ENCODE measurements around the gene CNPY1. TPM values are rescaled to one million over a fixed set of nuclear protein-coding genes. Genes with fewer than 3 reads are reported as not detected.

The CNPY1 gene
- total RNA-seq, 1 donor from 2014 or later = not detected

DNA sequence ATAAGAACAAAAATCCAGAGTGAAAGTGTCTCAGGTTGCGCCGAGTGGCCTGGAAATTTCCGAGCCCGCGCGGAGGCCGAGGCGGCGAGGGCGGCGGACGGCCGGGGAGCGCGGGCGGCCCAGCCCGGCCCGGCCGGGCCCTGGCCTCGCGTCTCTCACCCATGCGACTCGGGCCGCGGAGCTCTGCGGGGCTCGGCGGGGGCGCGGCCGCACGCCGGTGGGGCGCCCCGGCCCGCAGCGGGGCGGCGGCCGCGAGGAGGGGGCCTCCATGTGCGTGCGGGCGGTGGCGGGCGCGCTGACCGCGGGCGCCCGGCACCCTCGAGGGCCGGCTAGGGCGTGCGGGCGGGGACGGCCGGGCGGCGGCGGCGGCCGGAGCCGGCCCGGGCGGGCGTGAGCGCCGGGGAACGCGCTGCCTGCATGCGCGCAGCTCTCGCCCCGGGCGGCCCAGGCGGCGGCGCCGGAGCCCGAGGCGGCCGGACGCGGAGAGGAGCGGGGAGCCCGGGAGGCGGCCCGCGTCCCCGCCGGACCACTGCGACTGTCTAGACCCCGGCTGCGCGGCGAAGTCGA, 88.7 kb downstream of the CNPY1 start:
- DNase-seq (ENCODE audit: extremely low read depth, low read depth, low spot score) = no peak

DNA sequence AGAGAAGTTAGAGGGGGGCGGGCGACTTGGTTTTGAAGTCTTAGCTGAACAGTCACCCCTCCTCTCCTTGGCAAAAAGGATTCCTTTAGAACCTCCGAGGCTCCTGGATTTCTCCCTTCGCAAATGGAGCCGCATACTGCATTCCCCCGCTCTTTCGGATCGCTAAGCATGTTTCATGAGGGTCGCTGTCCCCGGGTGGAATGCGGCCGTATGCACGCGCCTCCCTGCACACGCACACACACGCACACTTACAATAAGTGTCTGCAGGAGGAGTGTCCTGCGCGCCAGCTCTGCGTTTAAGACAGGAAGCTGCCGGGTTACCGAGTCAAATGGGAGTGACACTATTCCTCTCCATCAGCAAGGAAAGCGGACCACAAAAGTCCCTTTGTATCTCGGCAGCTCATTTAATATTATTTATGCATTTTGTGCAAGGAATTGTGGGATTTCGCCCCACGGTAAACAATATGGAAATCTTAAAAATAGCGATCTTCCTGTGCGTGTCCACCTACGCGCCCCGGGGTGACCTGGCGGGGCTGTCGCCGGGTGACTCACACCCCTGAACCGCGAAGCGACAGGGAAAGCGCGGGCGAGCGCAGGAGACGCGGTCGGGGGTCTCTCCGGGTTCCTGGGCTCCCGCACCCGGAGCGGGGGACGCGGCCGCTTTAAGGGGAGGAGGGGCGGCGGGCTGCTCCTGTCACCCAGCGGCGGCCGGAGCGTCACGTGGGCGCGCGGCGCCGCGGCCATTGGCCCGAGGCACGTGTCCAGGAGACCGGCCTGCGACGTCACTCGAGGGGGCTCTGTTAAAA, 89.4 kb downstream of the CNPY1 start:
- no peak for DNase-seq (ENCODE audit: extremely low read depth, low read depth, low spot score)

DNA sequence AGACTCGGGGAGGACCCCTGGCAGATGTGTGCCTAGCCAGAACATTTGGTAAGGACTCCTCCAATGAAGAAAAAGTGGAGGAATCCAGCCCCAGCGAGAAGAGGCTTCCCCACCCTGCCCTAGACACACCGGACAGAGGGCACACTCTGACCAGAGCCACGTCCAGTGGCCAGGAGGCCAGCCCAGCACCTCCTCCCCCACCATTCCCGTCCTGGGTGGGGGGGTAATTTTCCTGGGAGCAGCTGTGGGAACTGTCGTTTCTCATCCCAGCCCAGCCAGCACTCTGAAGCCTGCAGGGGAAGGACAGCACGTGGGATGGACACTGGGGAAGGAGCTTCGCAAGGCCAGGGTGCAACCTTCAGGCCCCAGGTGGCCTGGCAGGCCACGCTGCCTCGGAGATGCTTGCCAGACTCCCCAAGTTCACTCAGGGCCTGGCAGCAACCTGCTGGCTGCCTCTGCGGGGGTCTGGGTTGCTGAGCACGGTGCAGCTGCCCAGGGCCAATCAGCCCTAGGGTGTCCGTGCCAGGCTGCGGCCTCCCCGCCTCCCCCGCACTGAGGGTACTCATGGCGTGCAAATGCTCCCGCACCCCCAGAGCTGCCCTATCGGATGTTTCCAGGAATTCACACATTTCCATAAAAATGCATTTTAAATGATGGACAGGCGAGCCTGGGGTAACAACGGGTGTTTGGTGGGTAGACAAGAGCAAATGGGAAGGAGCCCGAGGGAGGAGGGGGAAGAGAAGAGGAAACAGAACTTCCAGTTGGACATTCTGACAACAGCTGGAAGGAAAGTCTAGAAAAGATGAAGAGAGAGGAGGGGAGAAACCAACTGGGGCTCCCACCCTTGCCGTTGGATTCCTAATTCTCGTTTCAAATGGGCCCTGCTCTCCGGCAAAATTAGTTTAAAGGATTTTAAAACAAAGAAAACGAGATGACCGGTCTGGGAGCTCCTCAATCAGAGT, 90.3 kb downstream of the CNPY1 start:
- no peak for DNase-seq (ENCODE audit: extremely low read depth, low read depth, low spot score)

DNA sequence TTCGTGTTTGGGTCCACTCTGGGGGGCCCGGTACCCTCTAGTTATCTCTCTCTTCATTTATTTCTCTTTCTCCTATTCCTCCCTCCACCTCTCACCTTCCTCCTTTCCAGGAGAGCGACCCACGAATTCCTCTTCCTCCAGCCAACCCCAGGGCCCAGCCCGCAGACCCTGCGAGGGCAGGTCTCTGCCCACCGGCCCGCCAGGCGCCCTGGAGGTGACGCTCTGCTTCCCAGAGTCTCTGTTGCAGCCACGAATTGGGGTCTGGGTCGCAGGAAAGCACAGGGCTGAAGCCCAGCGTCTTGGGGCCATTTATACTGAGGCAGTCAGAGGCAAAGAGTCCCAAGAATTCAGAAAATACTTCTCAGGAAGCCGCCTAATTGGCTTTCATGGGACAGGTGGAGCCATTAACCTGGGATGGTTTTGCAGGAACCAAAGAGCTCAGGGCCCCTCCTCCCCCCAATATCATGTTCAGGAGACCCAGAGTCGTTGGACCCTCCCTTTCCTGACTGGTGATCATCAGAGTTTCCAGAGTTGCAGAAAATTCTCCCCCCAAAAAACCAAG, 91.1 kb downstream of the CNPY1 start:
- DNase-seq (ENCODE audit: extremely low read depth, low read depth, low spot score) = no peak

DNA sequence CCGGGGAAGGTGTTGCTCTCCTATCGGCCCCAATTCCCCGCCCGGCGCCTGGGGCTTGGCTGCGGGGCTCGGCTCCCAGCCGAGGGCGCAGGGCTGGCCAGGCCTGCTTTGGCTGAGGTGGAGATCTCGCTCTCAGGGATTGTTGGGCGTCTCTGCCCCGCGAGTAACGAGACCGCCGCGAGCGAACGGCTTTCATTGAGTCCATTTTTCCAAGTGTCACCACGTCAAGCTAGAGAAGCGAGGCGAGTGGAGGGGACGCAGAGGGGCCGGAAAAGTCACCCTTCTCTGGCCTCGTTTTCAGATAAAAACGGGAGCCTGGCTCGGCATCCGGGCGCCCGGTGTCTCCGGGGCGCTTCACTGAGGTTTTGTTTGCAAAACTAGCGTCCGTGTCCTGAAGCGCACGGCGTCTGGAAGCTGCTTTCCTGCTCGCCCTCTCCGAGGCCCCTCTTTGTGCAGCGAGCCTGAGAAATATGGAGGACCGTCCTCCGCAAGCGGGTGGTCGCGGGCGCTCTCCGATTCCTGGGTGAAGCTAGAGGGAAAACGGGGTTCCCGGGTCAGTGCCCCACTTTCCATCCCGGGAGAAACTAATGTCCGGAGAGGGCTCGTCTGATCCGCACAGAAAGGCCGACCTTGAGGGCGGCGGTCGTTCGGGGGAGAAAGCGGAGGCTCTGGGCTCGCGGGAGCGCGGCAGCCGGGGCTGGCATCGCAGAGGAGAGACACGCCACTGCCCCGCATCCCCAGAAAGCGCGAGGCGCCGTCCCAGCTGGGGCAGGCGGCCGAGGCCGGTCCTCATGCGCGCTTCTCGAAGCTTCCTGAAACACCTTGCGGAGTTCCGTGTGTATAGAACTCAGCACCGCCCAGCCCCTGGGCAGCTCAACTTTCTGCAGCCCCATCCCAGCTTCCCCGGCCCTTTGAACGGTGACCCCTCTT, 91.9 kb downstream of the CNPY1 start:
- no peak for DNase-seq (ENCODE audit: extremely low read depth, low read depth, low spot score)

DNA sequence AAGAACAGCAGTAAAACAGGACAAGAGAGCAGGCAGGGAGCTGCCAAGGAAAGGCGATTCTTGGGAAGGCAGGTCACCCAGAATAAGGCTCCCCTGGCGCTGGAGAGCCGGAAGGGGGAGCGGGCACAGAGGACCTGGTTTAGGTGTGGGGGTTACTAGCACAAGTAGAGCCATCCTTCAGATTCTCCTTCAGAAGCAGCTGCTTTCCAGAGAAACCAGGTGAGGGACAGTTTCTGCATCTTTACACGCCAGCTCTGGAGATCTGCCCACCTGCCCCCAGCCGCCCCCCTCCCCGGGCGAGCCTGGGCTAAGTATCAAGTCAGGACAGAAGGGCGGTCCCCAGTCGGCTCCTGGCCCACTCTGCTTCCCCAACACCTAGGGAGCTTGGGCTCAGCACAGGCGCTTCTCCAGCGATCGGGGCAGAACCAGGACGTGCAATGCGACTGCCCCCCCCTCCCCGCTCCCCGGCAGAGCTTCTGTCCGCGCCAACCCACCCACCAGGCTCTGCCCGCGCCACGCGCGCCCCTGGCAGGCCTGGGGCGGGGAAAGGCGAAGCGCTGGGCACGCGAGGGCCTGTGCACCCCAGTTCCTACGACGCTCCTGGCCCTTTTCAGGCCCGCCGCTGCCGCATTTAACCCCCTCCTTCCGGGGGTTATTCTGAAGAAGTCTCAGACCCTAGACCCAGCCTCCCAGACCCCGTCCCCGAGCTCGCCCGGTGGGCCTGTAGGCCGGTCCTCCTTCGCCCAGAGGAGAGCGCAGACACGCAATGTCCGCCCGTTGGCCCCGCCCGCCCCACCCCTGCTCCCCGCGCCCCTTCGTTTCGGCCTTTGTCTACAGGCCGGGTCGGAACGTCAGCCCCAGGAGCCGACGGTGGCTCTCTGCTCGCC, 92.8 kb downstream of the CNPY1 start:
- no peak for DNase-seq (ENCODE audit: extremely low read depth, low read depth, low spot score)

DNA sequence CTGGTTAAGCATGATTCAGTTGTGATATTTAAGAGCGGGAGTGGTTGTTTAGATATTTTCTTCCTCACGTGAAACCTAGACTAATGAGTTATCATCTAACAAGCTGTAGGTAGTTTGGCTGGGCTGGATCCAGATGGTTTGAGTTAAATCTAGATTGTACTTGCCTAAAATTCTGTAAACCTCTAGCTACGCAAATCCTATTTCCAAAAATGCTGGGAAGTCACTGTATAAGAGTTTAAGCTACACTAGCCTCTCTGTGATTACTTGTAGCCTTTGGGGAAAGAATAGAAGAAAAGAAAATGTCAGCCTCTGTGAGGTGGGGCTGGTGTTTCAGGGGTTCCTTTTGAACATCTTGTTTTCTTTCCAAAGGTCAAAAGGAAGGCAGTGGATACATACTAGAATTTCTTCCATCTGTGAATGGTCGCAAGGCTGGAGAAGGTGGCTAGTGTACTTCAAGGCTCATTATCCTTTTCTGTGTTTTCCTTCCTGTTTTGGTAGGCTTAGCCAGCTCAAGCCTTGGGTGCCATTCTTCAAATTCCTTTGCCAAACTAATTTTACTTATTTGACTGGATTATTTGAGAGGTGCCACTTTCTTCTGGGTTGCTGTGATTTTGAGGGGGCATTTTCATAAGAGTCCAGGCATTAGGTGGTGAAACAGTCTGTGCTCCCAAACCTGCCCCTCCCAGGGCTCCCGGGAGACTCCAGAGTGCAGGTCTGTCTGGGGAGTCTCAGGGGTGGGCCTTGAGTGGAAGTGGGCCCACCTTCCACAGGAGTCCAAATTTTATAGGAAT, 93.7 kb downstream of the CNPY1 start:
- no peak for DNase-seq (ENCODE audit: extremely low read depth, low read depth, low spot score)

DNA sequence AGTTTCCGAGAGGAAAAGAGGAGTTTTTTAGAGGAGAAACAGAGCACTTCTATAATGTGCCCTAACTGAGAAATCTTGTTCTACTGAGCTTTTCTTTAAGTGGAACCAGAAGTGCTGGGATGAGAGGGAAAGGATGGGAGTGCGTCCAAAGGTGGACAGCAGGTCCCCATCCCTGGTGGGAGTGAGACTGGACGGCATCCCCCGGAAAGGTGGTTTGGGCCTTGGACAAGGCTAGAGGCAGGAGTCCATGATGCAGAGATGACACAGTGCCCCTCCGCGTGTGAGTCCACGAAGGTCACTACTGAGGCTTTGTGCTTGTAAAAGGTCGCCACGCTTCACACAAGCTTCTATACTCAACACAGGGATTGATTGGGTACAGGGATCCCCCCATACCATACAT, 94.5 kb downstream of the CNPY1 start:
- no peak for DNase-seq (ENCODE audit: extremely low read depth, low read depth, low spot score)

Other genes starting within 250 kb of the CNPY1 start
- 103 and 107 TPM in 2 replicates for gene INSIG1, start 248.7 kb downstream of the CNPY1 start, total RNA-seq
- gene EN2, start 88.4 kb downstream of the CNPY1 start, total RNA-seq = not detected in 2 replicates
- gene RBM33, start 98.1 kb upstream of the CNPY1 start, total RNA-seq = 19.1 and 34.6 TPM in 2 replicates

All from glomerular endothelial cell (primary cell).